Testis (tissue), 2 donors: ENCODE measurements around the gene AUTS2.

ENCODE experiments used
- CTCF ChIP-seq, 3 experiments: fragments of 450-650 bp in 2 of 3; fragments of 200-600 bp in 1 of 3; sonication (generic) in 1 of 3; IDR thresholded peaks; one replicate each; pipeline ENCODE4 v1.5.1; 2016 to 2019; ENCODE audit warnings: antibody characterized with exemption in 3 of 3, mild to moderate bottlenecking in 2 of 3, moderate library complexity in 1 of 3
- POLR2A ChIP-seq: fragments of 450-650 bp; IDR thresholded peaks from one replicate; pipeline ENCODE4 v1.6.1; 2017; ENCODE audit warnings: antibody characterized with exemption, mild to moderate bottlenecking, moderate library complexity

- no peak for TF ChIP-seq CTCF (IDR thresholded peaks at IDR 0.05)
- TF ChIP-seq POLR2A: no peak
Measured at GRCh38 chr7:70587739-70588138, 989.5 kb downstream of the AUTS2 start.
